Measurements from ENCODE around the gene TRPC4AP. TPM values are rescaled to one million over a fixed set of nuclear protein-coding genes. Genes with fewer than 3 reads are reported as not detected.

TRPC4AP gene
- total and polyA plus RNA-seq, 2 of the 8 experiments (the other 6 are each of a cell fraction or from before 2014, with no cell fraction given), result 73.1 to 74.8 TPM

DNA sequence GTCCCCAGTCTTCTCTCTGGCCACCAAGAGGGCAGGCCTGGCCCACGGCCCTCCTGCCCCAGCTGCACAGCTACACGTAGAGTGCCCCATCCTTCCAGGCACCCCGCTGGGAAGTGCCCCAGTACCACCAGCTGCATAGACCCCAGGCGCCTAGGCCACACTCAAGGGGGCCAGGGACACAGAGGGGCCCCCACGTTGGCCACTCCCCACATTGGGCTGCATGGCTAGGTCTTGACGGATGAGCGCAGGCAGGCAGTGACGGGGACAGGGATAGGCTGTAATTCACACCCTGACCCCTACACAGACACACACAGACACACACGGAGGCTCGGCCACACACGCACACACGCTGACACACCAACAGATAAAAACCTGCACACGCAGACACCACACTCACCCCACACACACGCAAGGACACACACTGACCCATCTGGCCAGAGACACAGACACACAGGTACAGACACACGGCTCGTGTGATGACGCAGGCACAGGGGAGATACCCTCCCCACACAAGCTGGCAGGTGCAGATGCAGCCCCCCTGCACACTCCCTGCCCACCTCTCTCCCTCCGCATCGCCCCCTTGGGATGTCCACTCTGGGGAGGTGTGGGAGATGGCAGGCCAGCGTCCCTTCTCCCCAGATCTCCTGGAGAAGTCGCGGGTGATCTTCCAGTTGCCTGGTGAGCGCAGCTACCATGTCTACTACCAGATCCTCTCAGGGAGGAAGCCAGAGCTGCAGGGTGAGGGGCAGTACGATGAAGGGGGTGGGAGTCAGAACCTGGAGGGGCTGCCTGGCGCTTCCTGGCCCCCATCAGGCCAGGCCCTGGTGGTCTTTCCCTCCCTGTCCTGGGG, 106.9 kb downstream of the TRPC4AP start (continued):
- TF ChIP-seq, protein P1, sequence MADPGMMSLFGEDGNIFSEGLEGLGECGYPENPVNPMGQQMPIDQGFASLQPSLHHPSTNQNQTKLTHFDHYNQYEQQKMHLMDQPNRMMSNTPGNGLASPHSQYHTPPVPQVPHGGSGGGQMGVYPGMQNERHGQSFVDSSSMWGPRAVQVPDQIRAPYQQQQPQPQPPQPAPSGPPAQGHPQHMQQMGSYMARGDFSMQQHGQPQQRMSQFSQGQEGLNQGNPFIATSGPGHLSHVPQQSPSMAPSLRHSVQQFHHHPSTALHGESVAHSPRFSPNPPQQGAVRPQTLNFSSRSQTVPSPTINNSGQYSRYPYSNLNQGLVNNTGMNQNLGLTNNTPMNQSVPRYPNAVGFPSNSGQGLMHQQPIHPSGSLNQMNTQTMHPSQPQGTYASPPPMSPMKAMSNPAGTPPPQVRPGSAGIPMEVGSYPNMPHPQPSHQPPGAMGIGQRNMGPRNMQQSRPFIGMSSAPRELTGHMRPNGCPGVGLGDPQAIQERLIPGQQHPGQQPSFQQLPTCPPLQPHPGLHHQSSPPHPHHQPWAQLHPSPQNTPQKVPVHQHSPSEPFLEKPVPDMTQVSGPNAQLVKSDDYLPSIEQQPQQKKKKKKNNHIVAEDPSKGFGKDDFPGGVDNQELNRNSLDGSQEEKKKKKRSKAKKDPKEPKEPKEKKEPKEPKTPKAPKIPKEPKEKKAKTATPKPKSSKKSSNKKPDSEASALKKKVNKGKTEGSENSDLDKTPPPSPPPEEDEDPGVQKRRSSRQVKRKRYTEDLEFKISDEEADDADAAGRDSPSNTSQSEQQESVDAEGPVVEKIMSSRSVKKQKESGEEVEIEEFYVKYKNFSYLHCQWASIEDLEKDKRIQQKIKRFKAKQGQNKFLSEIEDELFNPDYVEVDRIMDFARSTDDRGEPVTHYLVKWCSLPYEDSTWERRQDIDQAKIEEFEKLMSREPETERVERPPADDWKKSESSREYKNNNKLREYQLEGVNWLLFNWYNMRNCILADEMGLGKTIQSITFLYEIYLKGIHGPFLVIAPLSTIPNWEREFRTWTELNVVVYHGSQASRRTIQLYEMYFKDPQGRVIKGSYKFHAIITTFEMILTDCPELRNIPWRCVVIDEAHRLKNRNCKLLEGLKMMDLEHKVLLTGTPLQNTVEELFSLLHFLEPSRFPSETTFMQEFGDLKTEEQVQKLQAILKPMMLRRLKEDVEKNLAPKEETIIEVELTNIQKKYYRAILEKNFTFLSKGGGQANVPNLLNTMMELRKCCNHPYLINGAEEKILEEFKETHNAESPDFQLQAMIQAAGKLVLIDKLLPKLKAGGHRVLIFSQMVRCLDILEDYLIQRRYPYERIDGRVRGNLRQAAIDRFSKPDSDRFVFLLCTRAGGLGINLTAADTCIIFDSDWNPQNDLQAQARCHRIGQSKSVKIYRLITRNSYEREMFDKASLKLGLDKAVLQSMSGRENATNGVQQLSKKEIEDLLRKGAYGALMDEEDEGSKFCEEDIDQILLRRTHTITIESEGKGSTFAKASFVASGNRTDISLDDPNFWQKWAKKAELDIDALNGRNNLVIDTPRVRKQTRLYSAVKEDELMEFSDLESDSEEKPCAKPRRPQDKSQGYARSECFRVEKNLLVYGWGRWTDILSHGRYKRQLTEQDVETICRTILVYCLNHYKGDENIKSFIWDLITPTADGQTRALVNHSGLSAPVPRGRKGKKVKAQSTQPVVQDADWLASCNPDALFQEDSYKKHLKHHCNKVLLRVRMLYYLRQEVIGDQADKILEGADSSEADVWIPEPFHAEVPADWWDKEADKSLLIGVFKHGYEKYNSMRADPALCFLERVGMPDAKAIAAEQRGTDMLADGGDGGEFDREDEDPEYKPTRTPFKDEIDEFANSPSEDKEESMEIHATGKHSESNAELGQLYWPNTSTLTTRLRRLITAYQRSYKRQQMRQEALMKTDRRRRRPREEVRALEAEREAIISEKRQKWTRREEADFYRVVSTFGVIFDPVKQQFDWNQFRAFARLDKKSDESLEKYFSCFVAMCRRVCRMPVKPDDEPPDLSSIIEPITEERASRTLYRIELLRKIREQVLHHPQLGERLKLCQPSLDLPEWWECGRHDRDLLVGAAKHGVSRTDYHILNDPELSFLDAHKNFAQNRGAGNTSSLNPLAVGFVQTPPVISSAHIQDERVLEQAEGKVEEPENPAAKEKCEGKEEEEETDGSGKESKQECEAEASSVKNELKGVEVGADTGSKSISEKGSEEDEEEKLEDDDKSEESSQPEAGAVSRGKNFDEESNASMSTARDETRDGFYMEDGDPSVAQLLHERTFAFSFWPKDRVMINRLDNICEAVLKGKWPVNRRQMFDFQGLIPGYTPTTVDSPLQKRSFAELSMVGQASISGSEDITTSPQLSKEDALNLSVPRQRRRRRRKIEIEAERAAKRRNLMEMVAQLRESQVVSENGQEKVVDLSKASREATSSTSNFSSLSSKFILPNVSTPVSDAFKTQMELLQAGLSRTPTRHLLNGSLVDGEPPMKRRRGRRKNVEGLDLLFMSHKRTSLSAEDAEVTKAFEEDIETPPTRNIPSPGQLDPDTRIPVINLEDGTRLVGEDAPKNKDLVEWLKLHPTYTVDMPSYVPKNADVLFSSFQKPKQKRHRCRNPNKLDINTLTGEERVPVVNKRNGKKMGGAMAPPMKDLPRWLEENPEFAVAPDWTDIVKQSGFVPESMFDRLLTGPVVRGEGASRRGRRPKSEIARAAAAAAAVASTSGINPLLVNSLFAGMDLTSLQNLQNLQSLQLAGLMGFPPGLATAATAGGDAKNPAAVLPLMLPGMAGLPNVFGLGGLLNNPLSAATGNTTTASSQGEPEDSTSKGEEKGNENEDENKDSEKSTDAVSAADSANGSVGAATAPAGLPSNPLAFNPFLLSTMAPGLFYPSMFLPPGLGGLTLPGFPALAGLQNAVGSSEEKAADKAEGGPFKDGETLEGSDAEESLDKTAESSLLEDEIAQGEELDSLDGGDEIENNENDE (IDR thresholded peaks at IDR 0.05; ENCODE audit: insufficient replicate concordance, low read length), result no peak
- no peak for TF ChIP-seq BCL11A (IDR thresholded peaks at IDR 0.05; ENCODE audit: low read depth in 2 of 2, low read length in 2 of 2)
- no peak for TF ChIP-seq TBP (IDR thresholded peaks at IDR 0.05; ENCODE audit: low read depth, low read length)
- TF ChIP-seq POU5F1 (IDR thresholded peaks at IDR 0.05; ENCODE audit: low read depth, low read length), result no peak
- TF ChIP-seq CBX5 (IDR thresholded peaks at IDR 0.05; ENCODE audit: low read depth, low read length), result no peak
- TF ChIP-seq CBX8 (IDR thresholded peaks at IDR 0.05; ENCODE audit: borderline replicate concordance, low read depth, low read length), result no peak
- TF ChIP-seq KDM1A (IDR thresholded peaks at IDR 0.05; ENCODE audit: borderline replicate concordance, low read length), result no peak
- TF ChIP-seq, protein P2, sequence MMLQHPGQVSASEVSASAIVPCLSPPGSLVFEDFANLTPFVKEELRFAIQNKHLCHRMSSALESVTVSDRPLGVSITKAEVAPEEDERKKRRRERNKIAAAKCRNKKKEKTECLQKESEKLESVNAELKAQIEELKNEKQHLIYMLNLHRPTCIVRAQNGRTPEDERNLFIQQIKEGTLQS (IDR thresholded peaks at IDR 0.05; ENCODE audit: insufficient read depth, low read depth, low read length), result no peak
- no peak for TF ChIP-seq POLR2AphosphoS5 (IDR thresholded peaks at IDR 0.05; ENCODE audit: low read depth, low read length)
- no peak for TF ChIP-seq BRCA1 (IDR thresholded peaks at IDR 0.05; ENCODE audit: low read depth, low read length)

All from H1 (cell line).